NB4 (cell line): ENCODE measurements around the gene HIGD2A.

Source experiments
- CTCF ChIP-seq: IDR thresholded peaks from one replicate; pipeline ENCODE4 v1.5.1; 2012; ENCODE audit warnings: low read depth, low read length
- POLR2A ChIP-seq: IDR thresholded peaks from 2 replicates; pipeline ENCODE4 v1.6.1; 2011; ENCODE audit warnings: mild to moderate bottlenecking; ENCODE audit not compliant: insufficient read length; ENCODE audit errors: extremely low read depth

- TF ChIP-seq CTCF (no peak), POLR2A (no peak)
These were observed 22.1 kb downstream of the HIGD2A start for GRCh38 chr5:176410486-176411180.
